Hematopoietic multipotent progenitor cell treated with erythropoietin and hydrocortisone succinate and interleukin-3 and kit ligand, for 6 days (in vitro differentiated cells): ENCODE measurements around the gene FTO.
"Not testable (repeated sequence)": the region's sequence is repeated elsewhere in the genome, so short reads cannot be mapped to it uniquely, and the experiment has no call there.

ENCODE experiments used
- DNase-seq: peaks from one replicate; pipeline ENCODE4 v3.0.0-alpha.2; 2015

The FTO gene

DNA sequence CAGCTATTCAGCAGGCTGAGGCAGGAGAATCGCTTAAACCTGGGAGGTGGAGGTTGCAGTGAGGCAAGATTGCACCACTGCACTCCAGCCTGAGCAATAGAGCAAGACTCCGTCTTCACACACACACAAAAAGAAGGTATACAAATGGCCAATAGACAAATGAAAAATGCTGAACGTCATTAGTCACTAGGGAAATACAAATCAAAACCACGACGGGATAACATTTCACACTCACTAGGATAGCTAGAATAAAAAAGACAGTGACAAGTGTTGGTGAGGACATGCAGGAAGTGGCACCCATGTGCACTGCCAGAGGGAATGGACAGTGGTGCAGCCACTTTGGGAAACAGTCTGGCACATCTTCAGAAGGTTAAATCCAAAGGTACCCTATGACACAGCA, 172.9 kb downstream of the FTO start:
- DNase-seq, result no peak

DNA sequence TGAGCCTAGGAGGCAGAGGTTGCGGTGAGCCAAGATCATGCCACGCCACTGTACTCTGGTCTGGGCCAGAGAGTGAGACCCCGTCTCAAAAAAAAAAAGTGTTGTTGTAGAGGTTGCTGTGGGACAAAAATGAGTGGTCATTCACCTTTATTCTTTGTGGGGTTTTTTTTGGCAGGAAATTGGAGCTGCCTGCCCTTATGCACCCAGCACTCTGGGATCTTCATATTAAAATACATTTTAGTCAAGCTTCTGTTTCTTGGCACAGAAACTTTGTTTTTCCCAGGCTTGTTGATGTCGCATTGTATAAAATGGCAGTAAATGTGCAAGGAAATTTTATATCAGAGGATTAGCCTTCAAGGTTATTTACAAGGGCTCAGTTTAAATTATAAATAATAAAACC, 174.3 kb downstream of the FTO start:
- no peak for DNase-seq

DNA sequence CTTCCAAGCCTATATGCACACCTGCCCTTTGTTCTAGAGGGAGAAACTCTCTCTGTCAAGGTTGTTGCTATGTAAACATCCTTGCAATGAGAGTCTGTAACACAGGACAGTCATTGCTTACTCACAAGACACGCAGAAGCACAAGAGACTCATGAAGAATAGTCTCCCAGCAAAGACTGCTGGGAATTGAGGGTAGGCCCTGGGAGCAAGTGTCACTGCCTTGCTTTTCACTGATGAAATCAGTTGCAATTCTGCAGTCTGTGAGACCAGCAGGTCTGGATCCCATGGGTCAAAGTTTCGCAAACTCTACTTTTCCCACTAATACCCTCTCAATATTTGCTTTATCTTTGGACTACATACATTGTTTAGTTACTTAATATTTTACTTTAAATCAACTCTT, 177.4 kb downstream of the FTO start:
- no peak for DNase-seq

GRCh38 chr16:53882310-53882709, 178.4 kb downstream of the FTO start:
- DNase-seq, result peak; percentile 4

DNA sequence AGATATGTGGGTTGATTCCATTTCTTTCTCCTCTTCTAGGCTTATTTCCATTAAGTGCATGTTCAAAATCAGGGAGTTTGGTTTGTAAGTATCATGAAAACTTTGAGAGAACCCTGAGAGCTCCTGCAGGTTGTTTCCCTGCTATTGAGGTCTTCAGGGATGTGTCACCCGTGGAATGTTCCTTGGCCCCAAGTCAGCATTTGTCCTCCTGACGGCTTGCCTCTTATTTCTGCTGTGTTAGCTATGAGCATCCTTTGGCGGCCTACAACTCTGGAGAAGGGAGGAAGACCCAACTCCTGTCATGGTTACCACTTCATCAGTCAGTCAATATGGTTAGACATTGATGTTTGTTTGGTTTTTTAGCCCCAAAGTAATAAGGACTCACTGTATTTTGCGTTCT, 180.8 kb downstream of the FTO start:
- no peak for DNase-seq

GRCh38 chr16:53886482-53887378, 182.8 kb downstream of the FTO start:
- no peak for DNase-seq

GRCh38 chr16:53888222-53888621, 184.3 kb downstream of the FTO start:
- no peak for DNase-seq

GRCh38 chr16:53890877-53891276, 186.9 kb downstream of the FTO start:
- not testable (repeated sequence) for DNase-seq

DNA sequence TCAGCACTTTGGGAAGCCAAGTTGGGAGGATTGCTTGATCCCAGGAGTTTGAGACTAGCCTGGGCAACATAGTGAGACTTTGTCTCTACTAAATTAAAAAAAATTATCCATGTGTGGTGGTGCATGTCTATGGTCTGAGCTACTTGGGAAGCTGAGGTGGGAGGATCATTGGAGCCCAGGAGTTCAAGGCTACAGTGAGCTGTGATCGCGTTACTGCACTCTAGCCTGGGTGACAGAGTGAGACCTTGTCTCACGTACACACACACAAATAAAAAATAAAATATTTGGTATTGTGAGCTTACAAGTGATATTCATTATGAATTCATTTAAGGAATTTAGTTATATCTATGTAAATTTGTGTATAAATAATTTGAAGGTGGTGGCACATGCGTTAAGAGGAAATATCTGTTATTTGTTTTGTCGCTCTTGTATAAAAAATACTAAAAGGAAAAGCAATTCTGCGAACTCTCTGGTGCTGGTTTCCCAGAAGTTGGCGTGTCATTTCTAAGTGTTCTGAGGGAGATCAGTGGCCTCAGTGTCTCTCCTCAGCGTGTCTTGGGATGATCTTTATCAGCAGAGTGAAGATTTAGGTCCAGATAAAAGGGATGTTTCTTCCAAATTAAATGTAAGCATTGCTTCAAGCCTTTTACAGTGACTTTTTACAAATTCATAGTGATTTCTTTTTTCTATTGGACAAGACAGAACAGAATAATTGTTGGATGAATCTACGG, 187.6 kb downstream of the FTO start:
- peak; percentile 15 for DNase-seq

DNA sequence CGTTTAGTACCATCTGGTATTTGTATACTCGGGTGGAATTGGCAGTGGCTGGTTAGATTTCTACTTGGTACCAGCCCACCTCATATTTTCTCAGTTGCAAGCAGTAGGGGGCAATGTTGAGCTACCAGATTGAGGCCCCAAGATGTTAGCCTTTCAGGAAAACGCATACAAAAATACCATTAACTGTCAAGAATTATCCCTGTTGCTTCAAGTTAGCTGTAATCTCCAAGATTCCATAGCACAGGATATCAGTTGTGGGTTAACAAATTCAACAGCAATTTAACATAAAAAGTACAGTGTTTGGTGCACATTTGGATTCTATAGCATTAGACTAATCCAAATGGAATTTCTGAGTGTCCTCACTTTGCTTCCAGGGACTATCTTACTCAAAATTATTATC, 188.2 kb downstream of the FTO start:
- peak; percentile 71 for DNase-seq

- no peak for DNase-seq
These were observed 189.9 kb downstream of the FTO start for GRCh38 chr16:53893731-53894435.

GRCh38 chr16:53894686-53895085, 190.7 kb downstream of the FTO start:
- DNase-seq, result no peak

DNA sequence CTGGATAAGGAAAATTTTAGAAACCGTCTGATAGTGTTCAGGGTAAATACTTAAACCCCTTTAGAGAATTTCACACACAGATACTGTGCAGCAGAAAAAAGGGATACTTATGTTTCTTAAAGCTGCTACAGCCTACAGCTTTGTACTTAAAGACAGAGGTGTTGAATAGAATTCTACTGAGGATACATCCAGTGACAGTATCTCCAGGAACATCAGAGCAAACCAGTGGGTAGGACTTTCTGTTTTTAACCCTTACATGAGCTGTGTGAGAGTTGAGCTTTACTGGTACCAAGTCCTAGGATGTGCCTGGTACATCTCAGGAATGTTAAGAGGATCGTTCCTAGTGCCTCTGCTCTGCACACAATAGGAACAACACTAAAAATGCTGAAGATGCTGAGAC, 191.5 kb downstream of the FTO start:
- no peak for DNase-seq

DNA sequence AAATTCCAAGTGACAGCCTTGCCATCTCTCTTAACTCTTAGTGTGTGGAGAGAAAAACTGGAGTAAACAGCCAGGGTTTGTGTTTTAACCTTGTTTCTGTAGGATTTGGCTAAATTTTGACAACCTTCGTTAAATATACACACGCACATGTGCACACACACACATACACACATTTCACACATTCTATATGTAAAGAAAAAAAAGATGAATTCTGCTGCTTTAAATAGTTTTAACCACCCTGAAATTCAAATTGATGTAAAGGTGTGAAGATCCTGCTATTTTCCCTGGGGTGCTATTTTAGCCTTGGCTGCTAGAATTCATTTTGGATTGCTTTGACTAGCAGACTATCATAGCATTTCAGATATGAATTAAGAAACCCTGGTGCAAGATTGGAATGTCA, 191.9 kb downstream of the FTO start:
- DNase-seq, result no peak

DNA sequence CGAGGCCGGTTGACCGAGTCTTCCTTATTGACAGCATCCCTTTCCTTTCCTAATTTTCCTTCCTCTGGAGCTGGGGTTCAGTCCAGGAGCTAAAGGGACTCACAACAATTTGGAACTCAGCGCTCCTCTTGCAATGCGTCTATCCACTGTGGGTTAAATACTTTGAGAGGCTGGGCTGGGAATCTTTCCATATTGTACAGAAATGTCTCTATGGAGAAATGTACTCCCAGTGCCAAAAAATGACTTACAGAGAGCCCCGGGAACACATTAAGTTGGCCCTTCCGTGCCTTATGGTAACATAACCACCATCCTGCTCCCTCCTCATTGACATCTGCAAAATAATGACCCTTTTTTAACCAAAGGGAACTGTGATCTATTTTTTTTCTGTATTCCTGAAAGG, 192.8 kb downstream of the FTO start:
- DNase-seq, result no peak

DNA sequence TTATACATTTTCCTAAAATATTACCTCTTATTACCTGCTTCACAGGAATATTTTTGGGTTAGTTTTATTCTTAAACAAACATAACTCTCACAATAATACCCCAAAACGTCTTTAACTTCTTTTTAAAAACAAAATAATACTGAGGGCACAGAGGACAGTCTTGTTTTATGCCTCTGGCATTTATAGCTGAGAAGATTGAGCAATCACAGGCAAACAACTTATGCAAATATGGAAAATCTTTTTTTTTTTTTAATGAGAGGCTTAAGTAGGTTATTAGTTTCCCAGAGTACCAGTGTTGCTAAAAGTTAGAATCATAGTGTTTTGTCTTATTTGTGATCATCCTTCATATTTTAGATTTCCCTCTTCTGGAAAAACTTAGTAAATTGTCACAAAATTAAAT, 195.0 kb downstream of the FTO start:
- no peak for DNase-seq

- DNase-seq, result no peak
These were observed 195.5 kb downstream of the FTO start for GRCh38 chr16:53899431-53899830.

DNA sequence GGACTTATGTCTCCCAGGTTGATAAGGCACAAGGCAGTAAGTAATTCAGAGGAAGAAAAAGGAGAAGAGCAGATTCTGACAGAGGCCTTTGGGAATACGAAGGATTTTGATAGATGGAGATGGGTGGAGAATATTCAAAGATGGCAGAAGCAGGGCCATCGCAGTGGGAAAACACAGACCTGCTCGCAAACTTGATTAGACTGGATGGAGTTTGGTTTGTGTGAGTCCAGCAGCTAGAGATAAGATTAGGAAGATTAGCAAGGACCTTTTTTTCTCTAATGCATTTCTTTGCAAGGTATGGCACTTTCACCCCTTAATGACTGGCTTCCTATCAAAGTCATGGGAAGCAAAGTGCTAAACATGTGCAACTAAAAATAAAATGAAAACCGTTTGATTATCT, 196.7 kb downstream of the FTO start:
- no peak for DNase-seq

GRCh38 chr16:53901408-53901807, 197.5 kb downstream of the FTO start:
- DNase-seq, result no peak

GRCh38 chr16:53904533-53904932, 200.6 kb downstream of the FTO start:
- DNase-seq, result no peak

GRCh38 chr16:53905028-53905427, 201.1 kb downstream of the FTO start:
- DNase-seq, result no peak

DNA sequence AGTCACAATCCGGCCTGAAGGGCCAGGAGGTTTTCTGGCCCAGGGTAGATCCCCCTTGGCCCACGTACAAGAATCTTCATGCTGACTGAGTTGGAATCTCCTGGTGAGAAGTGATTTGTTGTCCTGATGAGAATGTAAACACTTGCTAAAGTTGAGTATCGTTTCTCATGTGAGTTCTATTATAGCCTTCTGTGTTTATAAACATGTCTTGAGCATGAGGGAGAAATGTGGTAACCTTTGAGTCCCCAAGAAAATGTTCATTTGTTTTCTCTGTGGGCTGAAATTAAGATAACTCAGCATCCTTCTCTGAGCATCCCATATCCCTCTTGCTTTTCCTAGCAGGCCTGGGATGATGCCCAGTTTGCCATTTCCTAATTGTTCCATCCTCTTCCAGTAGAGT, 204.8 kb downstream of the FTO start:
- no peak for DNase-seq

GRCh38 chr16:53910990-53911389, 207.0 kb downstream of the FTO start:
- DNase-seq, result no peak

GRCh38 chr16:53911513-53911912, 207.6 kb downstream of the FTO start:
- no peak for DNase-seq
